K562 (cell line): ENCODE data around the gene CERS1. TPM values are rescaled to one million over a fixed set of nuclear protein-coding genes. Genes with fewer than 3 reads are reported as not detected.

Experiments used
- ATAC-seq: fragments of 200-7000 bp; cut with Tn5 transposase; 3 replicates; pipeline ENCODE4 v1.9.1; 2020; ENCODE audit warnings: moderate library complexity
- BruUV-seq: library from RNA; stranded (reverse); fragments of 400-500 nt; replicated peaks from 2 replicates; lab custom pipeline; 2021; lab: Mats Ljungman, UMichigan
- CTCF ChIA-PET: fragments of 300-600 bp; formaldehyde crosslinking; extraction: SDS; loops from one replicate; lab custom pipeline; 2021; ENCODE audit warnings: low intra/inter-chr PET ratio; lab: Yijun Ruan, JAX
- POLR2A ChIA-PET: fragments of 300-600, 350-650 bp; sonication (Branson Sonifier 250); formaldehyde crosslinking; extraction: SDS; loops from one replicate; lab custom pipeline; 2021; ENCODE audit warnings: antibody characterized with exemption, inconsistent platforms; lab: Yijun Ruan, JAX
- DNase-seq, 4 experiments: peaks; one replicate each; pipeline versions ENCODE4 v3.0.0 to v3.0.0-alpha.2; 2011 to 2018; ENCODE audit warnings: low spot score in 3 of 4, mixed read lengths in 3 of 4; ENCODE audit errors: extremely low read depth in 1 of 4
- FAIRE-seq: peaks from 2 replicates; lab custom pipeline; 2011; peaks lifted over from hg19 to GRCh38; lab: Jason Lieb, UNC
- H2AFZ ChIP-seq: 2 replicates; pipeline ENCODE4 v1.6.0; 2011; ENCODE audit warnings: low read depth, low read length, control low read depth, inconsistent platforms
- H3K27ac ChIP-seq: fragments of 200-600 bp; 3 replicates; pipeline ENCODE4 v1.8.0; 2011; ENCODE audit warnings: low read depth, mild to moderate bottlenecking, control low read depth, inconsistent platforms, low read length, moderate library complexity, mixed read lengths; ENCODE audit errors: extremely low read depth
- H3K27me3 ChIP-seq, 2 experiments: fragments of 300-600 bp in 1 of 2; 2 replicates in 1 of 2; 3 replicates in 1 of 2; pipeline versions ENCODE4 v1.6.0 to v1.8.0; 2011; ENCODE audit warnings: inconsistent platforms in 2 of 2, low read length in 2 of 2, mild to moderate bottlenecking in 1 of 2, mixed read lengths in 1 of 2, moderate library complexity in 1 of 2; ENCODE audit not compliant: control insufficient read depth in 2 of 2, insufficient read depth in 2 of 2
- H3K36me3 ChIP-seq: fragments of 300-600 bp; 3 replicates; pipeline ENCODE4 v1.8.0; 2011; ENCODE audit warnings: mild to moderate bottlenecking, low read length, inconsistent platforms; ENCODE audit not compliant: control insufficient read depth, insufficient read depth
- H3K4me1 ChIP-seq, 2 experiments: fragments of 200-600 bp in 1 of 2; replicated peaks in 1 of 2; 2 replicates in 1 of 2; 3 replicates in 1 of 2; pipeline versions ENCODE4 v1.5.1 to v1.8.0; 2011; ENCODE audit warnings: inconsistent platforms in 2 of 2, low read length in 2 of 2, mild to moderate bottlenecking in 1 of 2, mixed read lengths in 1 of 2, moderate library complexity in 1 of 2; ENCODE audit not compliant: control insufficient read depth in 2 of 2, insufficient read depth in 2 of 2
- H3K4me2 ChIP-seq: 2 replicates; pipeline ENCODE4 v1.6.1; 2011; ENCODE audit warnings: low read length, control low read depth, inconsistent platforms, mixed read lengths; ENCODE audit not compliant: insufficient read depth
- H3K4me3 ChIP-seq: fragments of 200-600 bp; sonication (generic), shearing (Covaris generic); 2 replicates; pipeline ENCODE4 v1.5.1; 2016; ENCODE audit warnings: control low read depth, inconsistent platforms
- H3K79me2 ChIP-seq: fragments of 200-600 bp; 3 replicates; pipeline ENCODE4 v1.8.0; 2011; ENCODE audit warnings: low read length, inconsistent platforms; ENCODE audit not compliant: control insufficient read depth, insufficient read depth
- H3K9ac ChIP-seq, 2 experiments: 2 replicates each; pipeline versions ENCODE4 v1.6.0 to v1.6.1; 2011; ENCODE audit warnings: low read depth in 2 of 2, low read length in 2 of 2, control low read depth in 1 of 2, inconsistent platforms in 1 of 2, mild to moderate bottlenecking in 1 of 2, mixed read lengths in 1 of 2; ENCODE audit not compliant: insufficient read depth in 1 of 2
- H3K9me1 ChIP-seq: one replicate; pipeline ENCODE4 v1.6.0; 2011; ENCODE audit warnings: inconsistent platforms, mild to moderate bottlenecking, low read length, moderate library complexity; ENCODE audit not compliant: control insufficient read depth, insufficient read depth
- H3K9me3 ChIP-seq: replicated peaks from 2 replicates; pipeline ENCODE4 v1.5.1; 2011; ENCODE audit warnings: low read depth, low read length, inconsistent platforms; ENCODE audit not compliant: control insufficient read depth, insufficient read depth
- H4K20me1 ChIP-seq: replicated peaks from 2 replicates; pipeline ENCODE4 v1.6.1; 2011; ENCODE audit warnings: low read length, inconsistent platforms, mixed read lengths; ENCODE audit not compliant: control insufficient read depth, insufficient read depth
- MAZ ChIP-seq, 2 experiments: fragments of 450-650 bp in 1 of 2; sonication (generic) in 1 of 2; formaldehyde crosslinking; IDR thresholded peaks in 1 of 2; conservative IDR thresholded peaks in 1 of 2; 2 replicates each; pipeline versions ENCODE4 v1.4.0 to v1.5.0; 2020; ENCODE audit warnings: mild to moderate bottlenecking in 1 of 2, missing genetic modification reagents in 1 of 2
- MCM7 ChIP-seq, 2 experiments: fragments of 450-650 bp; IDR thresholded peaks; 2 replicates each; pipeline ENCODE4 v1.6.1; 2016 to 2018
- POLR2AphosphoS2 ChIP-seq: IDR thresholded peaks from 2 replicates; pipeline ENCODE4 v1.6.1; 2012; ENCODE audit warnings: low read length, improper control_type of control experiment
- POLR2G ChIP-seq: fragments of 200-400 bp; formaldehyde crosslinking; IDR thresholded peaks from 2 replicates; pipeline ENCODE4 v1.6.1; 2017; ENCODE audit warnings: low read depth, mild to moderate bottlenecking, antibody characterized with exemption, low read length, moderate library complexity
- POLR2H ChIP-seq: IDR thresholded peaks from 2 replicates; pipeline ENCODE4 v1.6.1; 2016; ENCODE audit warnings: missing genetic modification characterization, low read depth, mild to moderate bottlenecking, control low read depth, missing compliant biosample characterization, moderate library complexity
- WGBS: fragments of 100-300 bp; shearing (Covaris generic); methylation state at CpG from one replicate; pipeline ENCODE4 v1.1.6; 2016; ENCODE audit warnings: low coverage, mixed read lengths; ENCODE audit not compliant: insufficient coverage; ENCODE audit errors: missing lambda C conversion rate; 5-methylcytosine and 5-hydroxymethylcytosine counted together
- in situ Hi-C: fragments of 300-500 bp; cut with MboI; formaldehyde crosslinking; loops from 4 replicates; pipeline ENCODE4 v1.15.0; 2018; ENCODE audit warnings: inconsistent platforms, mixed read lengths
- intact Hi-C: fragments of 100-400 bp; cut with micrococcal nuclease; formaldehyde crosslinking; loops from 2 replicates; pipeline ENCODE4 v1.14.2; 2022
- polyA plus RNA-seq, 8 experiments: library from polyadenylated mRNA; depleted of rRNA in 4 of 8; stranded (reverse) in 5 of 8; unstranded in 3 of 8; fragments of >200 nt; fragmentation: Nextera tagmentation in 2 of 8; fragmentation: Illumina TruSeq in 1 of 8; extraction: Ambion mirVana in 2 of 8; extraction: Trizol in 1 of 8; gene quantifications; 2 replicates each; pipeline versions ENCODE4 v1.2.1 to v1.2.3, GENCODE V29; 2011 to 2014; ENCODE audit warnings: inconsistent platforms in 1 of 8, missing spikeins in 1 of 8
- total RNA-seq, 7 experiments: library from RNA; depleted of rRNA in 6 of 7; stranded (reverse); fragments of >200 nt in 6 of 7; fragmentation: Illumina TruSeq in 2 of 7; extraction: Trizol in 2 of 7; gene quantifications; 2 replicates each; pipeline versions ENCODE4 v1.2.1 to v1.2.3, GENCODE V29; 2011 to 2021; ENCODE audit warnings: low replicate concordance in 1 of 7
- TF ChIP-seq, protein P1 (sequence below): fragments of 450-650 bp; IDR thresholded peaks from 2 replicates; pipeline ENCODE4 v1.6.1; 2017; ENCODE audit warnings: mild to moderate bottlenecking, moderate library complexity
- TF ChIP-seq, protein P2 (sequence below): fragments of 450-650 bp; IDR thresholded peaks from one replicate; pipeline ENCODE4 v1.6.1; 2018; ENCODE audit warnings: mild to moderate bottlenecking, moderate library complexity; ENCODE audit not compliant: partially characterized antibody

The CERS1 gene
- total and polyA plus RNA-seq, 9 of the 15 experiments (the other 6 are each of a cell fraction or from before 2014, with no cell fraction given): 0.33 to 1.5 (median 0.86) TPM; not detected in 2

DNA sequence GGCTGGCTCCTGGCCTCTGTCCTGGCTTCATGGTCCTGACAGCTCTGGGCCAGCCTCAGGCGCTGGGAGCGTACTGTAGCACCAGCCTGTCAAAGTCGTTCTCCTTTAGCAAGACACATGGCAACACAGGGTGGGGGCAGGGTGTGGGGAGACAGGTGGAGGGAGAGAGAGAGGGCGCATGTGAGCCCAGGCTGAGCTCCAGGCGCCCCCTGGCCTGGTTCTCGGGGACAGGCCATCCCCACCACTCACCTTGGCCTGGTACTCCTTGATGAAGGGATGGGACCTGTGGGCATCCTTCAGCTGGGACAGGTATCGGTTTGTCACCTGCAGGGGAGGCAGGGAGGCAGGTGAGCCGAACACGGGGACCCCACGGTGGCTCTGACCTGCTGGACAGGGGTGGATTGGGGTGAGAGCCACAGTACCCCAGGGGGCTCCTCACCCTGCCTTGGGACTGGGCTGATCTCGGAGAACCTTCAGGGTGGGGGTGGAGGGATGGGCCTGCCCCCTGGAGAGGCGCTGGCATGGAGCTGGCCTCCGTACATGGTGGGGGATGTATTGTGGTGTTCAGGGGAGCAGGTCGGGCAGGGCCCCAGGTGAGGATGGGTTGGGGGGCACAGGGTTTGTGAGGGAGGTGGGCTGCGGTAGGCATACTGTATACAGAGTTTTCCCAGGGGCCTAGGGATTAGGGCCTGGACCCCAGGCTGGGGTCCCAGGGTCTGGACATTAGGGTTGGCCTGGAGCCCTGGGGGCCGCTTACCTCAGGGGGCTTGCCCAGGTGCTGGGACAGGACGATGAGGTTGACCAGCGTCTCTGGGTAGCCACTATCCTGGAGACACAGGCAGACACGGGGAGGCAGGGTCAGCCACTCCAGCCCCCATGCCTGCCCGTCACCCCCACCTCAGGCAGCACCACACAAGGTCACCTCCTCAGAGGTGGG lies 3.9 kb upstream of the CERS1 start:
- 85% methylated on average over 13 of the region's 20 CpGs for WGBS
- in situ Hi-C loops: no loop called here

More for the DNA sequence above, 3.9 kb upstream of the CERS1 start:
- TF ChIP-seq POLR2AphosphoS2: no peak
- TF ChIP-seq POLR2G: peak; percentile 48
- TF ChIP-seq POLR2H (tag): no peak
- TF ChIP-seq, protein P1, sequence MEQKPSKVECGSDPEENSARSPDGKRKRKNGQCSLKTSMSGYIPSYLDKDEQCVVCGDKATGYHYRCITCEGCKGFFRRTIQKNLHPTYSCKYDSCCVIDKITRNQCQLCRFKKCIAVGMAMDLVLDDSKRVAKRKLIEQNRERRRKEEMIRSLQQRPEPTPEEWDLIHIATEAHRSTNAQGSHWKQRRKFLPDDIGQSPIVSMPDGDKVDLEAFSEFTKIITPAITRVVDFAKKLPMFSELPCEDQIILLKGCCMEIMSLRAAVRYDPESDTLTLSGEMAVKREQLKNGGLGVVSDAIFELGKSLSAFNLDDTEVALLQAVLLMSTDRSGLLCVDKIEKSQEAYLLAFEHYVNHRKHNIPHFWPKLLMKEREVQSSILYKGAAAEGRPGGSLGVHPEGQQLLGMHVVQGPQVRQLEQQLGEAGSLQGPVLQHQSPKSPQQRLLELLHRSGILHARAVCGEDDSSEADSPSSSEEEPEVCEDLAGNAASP: no peak
- 0 out of 4 replicates have a peak, but pooled peaks of 1 of the 2 experiments have one; percentile 17 for TF ChIP-seq MAZ (CRISPR knock-in tag; conservative IDR thresholded peaks at IDR 0.05 in 1 of 2, IDR thresholded peaks at IDR 0.05 in 1 of 2)
- no peak for TF ChIP-seq MCM7 (IDR thresholded peaks at IDR 0.05)
- TF ChIP-seq, protein P2, sequence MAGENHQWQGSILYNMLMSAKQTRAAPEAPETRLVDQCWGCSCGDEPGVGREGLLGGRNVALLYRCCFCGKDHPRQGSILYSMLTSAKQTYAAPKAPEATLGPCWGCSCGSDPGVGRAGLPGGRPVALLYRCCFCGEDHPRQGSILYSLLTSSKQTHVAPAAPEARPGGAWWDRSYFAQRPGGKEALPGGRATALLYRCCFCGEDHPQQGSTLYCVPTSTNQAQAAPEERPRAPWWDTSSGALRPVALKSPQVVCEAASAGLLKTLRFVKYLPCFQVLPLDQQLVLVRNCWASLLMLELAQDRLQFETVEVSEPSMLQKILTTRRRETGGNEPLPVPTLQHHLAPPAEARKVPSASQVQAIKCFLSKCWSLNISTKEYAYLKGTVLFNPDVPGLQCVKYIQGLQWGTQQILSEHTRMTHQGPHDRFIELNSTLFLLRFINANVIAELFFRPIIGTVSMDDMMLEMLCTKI: no peak
- peaks cover 12 to 60% of the 10 kb centered on the region in 2 experiments for H3K4me1 ChIP-seq
- H3K4me2 ChIP-seq: no peak overlapping the region
- no peaks in the 10 kb centered on the region for H3K9me3 ChIP-seq
- ChIA-PET POLR2A (interaction anchor here (0.8 to 1.2 kb wide), 4 partner anchors 9 to 87 kb away, joined by 3 to 5 read pairs (median 4); no protein-coding TSS in a partner anchor), CTCF (no interaction called here)
- peaks cover 3% of the 10 kb centered on the region for H3K9me1 ChIP-seq
- intact Hi-C loops: loop anchor here (5.0 kb wide), 1 partner anchor 237 kb away; the partner anchor contains the start of gene TMEM161A
- no peak overlapping the region for H3K4me3 ChIP-seq
- no peaks in the 10 kb centered on the region for H3K79me2 ChIP-seq
- H3K27me3 ChIP-seq: peaks cover 0 to 2% of the 10 kb centered on the region in 2 experiments; a peak in 1 of 5 replicates
- H2AFZ ChIP-seq: no peak overlapping the region
- no peak overlapping the region for H3K27ac ChIP-seq
- no peak for ATAC-seq
- no peak for DNase-seq
- peaks cover 22% of the 10 kb centered on the region for H4K20me1 ChIP-seq
- no peak overlapping the region for H3K9ac ChIP-seq
- no TSS peak for BruUV-seq
- H3K36me3 ChIP-seq: peaks cover 43% of the 10 kb centered on the region; the same call in 2 of the 3 replicates
- FAIRE-seq: no peak
